Measurements from ENCODE around the gene ONECUT3. TPM values are rescaled to one million over a fixed set of nuclear protein-coding genes. Genes with fewer than 3 reads are reported as not detected.

Gene ONECUT3
- total RNA-seq, 3 donors from 2014 or later: not detected

DNA sequence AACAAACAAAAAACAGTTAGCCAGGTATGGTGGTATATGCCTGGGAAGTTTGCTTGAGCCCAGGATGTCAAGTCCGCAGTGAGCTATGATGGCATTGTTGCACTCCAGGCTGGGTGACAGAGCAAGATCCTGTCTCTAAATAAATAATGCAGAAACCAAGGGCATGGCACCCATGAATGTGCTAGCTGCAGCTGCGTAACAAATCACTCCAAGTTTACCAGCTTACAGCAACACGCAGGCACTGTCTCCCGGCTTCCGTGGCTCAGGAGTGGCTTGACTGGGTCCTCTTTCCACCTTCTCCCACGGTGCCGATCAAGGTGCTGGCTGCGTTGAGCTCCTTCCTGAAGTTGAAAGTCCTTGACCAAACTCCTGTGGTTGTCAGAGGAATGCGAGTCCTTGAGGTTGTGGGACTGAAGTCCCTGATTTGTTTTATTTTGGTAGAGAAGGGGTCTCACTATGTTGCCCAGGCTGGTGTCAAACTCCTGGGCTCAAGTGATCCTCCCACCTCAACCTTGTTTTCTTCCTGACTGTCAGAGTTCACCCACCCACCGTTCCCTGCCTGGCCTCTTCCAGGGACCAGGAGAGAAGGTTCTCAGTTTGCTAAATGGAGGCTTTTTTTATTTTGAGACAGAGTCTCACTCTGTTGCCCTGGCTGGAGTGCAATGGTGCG lies 13.2 kb upstream of the ONECUT3 start:
- Histone ChIP-seq H3K27me3 (peaks cover 9 to 80% of the 10 kb centered on the region in 2 donors), H3K9me3 (peaks cover 0 to 7% of the 10 kb centered on the region in 2 donors), H3K27ac (no peak overlapping the region), H3K36me3 (no peaks in the 10 kb centered on the region), H3K4me3 (no peak overlapping the region), H3K4me1 (no peaks in the 10 kb centered on the region)
- no peak for DNase-seq (ENCODE audit: low spot score in 2 of 2)
- intact Hi-C loops (cut with DNase I; ENCODE audit: low total_unique reads): no loop called here
- no peak for TF ChIP-seq POLR2AphosphoS5 (IDR thresholded peaks at IDR 0.05)
- TF ChIP-seq POLR2A (IDR thresholded peaks at IDR 0.05): no peak
- TF ChIP-seq, protein P1, sequence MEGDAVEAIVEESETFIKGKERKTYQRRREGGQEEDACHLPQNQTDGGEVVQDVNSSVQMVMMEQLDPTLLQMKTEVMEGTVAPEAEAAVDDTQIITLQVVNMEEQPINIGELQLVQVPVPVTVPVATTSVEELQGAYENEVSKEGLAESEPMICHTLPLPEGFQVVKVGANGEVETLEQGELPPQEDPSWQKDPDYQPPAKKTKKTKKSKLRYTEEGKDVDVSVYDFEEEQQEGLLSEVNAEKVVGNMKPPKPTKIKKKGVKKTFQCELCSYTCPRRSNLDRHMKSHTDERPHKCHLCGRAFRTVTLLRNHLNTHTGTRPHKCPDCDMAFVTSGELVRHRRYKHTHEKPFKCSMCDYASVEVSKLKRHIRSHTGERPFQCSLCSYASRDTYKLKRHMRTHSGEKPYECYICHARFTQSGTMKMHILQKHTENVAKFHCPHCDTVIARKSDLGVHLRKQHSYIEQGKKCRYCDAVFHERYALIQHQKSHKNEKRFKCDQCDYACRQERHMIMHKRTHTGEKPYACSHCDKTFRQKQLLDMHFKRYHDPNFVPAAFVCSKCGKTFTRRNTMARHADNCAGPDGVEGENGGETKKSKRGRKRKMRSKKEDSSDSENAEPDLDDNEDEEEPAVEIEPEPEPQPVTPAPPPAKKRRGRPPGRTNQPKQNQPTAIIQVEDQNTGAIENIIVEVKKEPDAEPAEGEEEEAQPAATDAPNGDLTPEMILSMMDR (IDR thresholded peaks at IDR 0.05): no peak

DNA sequence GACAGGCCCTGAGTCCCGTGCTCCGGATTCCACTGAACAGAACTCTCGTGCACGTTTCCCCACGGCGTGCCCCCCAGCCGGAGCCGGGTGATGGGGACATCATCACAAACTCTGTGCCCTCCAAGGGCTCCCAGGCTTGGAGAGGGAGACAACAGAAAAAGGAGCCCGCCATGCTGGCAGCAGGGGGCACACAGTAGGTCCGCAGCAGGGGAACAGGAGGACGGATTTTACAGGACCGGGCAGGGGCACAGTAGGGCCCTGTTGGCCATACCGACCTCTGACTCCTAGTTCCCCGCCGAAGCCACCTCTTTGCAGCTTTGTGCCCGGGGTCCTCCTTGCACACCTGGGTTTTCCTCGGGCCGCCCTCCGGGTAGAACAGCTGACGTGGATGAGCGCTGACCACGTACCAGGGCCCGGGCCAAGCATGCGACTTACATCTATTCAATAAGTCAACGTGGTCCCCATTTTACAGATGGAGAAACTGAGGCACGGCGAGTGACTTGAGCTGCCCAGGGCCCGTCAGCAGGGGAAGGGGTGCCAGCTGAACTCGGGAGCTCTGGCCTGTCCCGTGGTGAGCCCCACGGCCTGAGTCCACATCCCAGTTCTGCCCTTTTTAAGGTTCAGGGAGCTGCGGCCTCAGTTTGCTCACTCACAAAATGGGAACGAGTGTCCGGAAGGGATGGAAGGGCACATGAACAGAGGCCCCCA lies 10.2 kb upstream of the ONECUT3 start:
- Histone ChIP-seq H3K4me3 (no peak overlapping the region), H3K36me3 (no peaks in the 10 kb centered on the region), H3K27me3 (peaks cover 11 to 78% of the 10 kb centered on the region in 2 donors), H3K4me1 (no peaks in the 10 kb centered on the region), H3K9me3 (peaks cover 0 to 7% of the 10 kb centered on the region in 2 donors), H3K27ac (no peak overlapping the region)
- DNase-seq (ENCODE audit: low spot score in 2 of 2): no peak
- intact Hi-C loops (cut with DNase I; ENCODE audit: low total_unique reads): no loop called here
- no peak for TF ChIP-seq POLR2A (IDR thresholded peaks at IDR 0.05)
- TF ChIP-seq POLR2AphosphoS5 (IDR thresholded peaks at IDR 0.05): no peak
- TF ChIP-seq, protein P1 (IDR thresholded peaks at IDR 0.05): no peak

DNA sequence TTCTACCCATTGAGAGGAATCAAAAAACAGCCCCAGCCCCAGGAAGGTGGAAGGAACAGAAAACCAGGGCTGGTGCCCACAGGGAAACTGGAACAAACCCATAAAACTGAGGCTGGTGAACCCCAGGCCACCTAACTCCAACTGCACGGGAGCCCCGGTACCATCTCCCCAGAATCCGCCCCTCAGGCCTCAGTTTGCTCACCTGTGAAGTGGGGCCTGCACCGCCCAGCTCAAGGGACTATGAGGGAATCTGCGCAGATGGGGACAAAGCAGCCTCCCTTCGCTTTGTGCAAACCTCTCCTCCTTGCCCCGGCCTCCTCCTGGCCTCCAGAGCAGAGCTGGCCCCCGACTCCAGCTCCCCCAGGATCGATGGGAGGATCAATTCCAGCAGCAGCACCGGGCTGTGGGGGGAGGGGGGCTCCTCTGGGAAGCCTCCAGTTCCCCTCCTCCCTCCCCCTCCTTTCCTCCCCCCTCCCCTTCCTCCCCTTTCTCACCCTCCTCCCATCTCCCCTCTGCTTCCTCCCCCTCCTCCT lies 9.1 kb upstream of the ONECUT3 start:
- H3K9me3 ChIP-seq: peaks cover 0 to 7% of the 10 kb centered on the region in 2 donors
- intact Hi-C loops (cut with DNase I; ENCODE audit: low total_unique reads): no loop called here
- no peak overlapping the region for H3K4me3 ChIP-seq
- peaks cover 21 to 78% of the 10 kb centered on the region in 2 donors for H3K27me3 ChIP-seq
- peaks cover 0 to 6% of the 10 kb centered on the region in 2 donors for H3K4me1 ChIP-seq
- no peak for TF ChIP-seq POLR2A (IDR thresholded peaks at IDR 0.05)
- H3K36me3 ChIP-seq: no peaks in the 10 kb centered on the region
- no peak overlapping the region for H3K27ac ChIP-seq
- DNase-seq (ENCODE audit: low spot score in 2 of 2): no peak

DNA sequence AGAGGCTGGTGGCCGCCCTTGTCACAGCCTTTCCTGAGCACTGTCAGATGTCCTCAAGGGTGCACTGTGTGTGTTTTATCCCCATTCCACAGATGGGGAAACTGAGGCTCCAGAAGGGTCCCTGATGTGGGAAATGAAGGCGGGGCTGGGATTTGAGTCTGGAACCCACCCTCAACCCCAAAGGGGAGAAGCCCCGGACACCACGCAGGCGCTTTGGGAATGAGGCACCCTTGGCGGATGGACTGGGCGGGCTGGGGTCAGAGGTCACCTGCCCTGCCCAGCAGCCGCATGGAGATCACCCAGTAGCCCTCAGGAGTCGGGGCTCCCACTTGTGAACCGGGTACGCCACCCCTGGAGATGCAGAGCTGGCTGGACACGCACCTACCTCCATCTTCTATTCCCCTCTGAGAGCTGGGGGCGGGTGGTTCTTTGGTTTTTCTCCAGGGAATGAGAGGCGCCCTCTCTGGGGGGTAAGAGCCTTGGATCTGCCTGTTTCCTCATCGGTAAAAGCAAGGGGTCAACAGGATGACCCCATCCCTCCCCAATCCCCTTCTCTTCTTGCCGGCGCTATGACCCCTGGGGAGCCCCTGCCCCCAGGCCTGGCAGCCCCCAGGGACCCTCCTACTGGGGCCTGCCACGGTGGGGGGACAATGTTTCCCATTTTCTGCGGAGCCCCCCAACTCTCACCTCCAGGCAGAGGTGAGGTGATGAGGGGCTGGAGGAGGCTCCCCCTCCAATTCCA lies 8.3 kb upstream of the ONECUT3 start:
- intact Hi-C loops (cut with DNase I; ENCODE audit: low total_unique reads): no loop called here
- TF ChIP-seq POLR2A (IDR thresholded peaks at IDR 0.05) (no peak), POLR2AphosphoS5 (IDR thresholded peaks at IDR 0.05) (no peak)
- TF ChIP-seq, protein P1 (IDR thresholded peaks at IDR 0.05): no peak
- Histone ChIP-seq H3K27me3 (peaks cover 29 to 86% of the 10 kb centered on the region in 2 donors), H3K4me1 (peaks cover 6 to 8% of the 10 kb centered on the region in 2 donors), H3K36me3 (no peaks in the 10 kb centered on the region), H3K27ac (no peak overlapping the region), H3K9me3 (peaks cover 0 to 6% of the 10 kb centered on the region in 2 donors), H3K4me3 (no peak overlapping the region)
- DNase-seq (ENCODE audit: low spot score in 2 of 2): no peak

DNA sequence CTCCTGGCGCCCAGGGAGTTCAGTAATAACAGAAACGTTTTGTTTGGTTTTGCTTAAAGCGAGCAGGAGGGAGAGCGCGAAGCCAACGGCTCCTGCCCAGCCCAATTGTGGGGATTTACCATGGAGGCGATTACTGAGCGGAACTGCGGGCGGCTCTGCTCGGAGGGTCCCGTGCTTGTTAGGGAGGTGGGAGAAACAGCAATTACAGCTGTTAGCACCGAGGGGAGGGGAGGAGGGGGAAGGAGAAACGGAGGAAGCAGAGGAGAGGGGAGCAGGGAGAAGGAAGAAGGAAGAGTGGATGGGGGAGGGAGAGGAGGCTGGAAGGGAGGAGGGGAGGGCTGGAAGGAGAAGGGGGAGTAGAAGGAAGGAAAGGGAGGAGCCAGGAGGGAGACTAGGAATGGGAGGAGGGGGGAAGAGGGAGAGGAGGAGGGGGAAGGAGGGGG lies 7.7 kb upstream of the ONECUT3 start:
- H3K4me1 ChIP-seq: peaks cover 6 to 12% of the 10 kb centered on the region in 2 donors
- no peaks in the 10 kb centered on the region for H3K9me3 ChIP-seq
- no peaks in the 10 kb centered on the region for H3K36me3 ChIP-seq
- H3K27ac ChIP-seq: no peak overlapping the region
- DNase-seq (ENCODE audit: low spot score in 2 of 2): no peak
- H3K27me3 ChIP-seq: peaks cover 34 to 86% of the 10 kb centered on the region in 2 donors
- H3K4me3 ChIP-seq: no peak overlapping the region
- TF ChIP-seq, protein P1 (IDR thresholded peaks at IDR 0.05): no peak
- TF ChIP-seq POLR2A (IDR thresholded peaks at IDR 0.05) (no peak), POLR2AphosphoS5 (IDR thresholded peaks at IDR 0.05) (no peak)
- intact Hi-C loops (cut with DNase I; ENCODE audit: low total_unique reads): no loop called here

All from breast epithelium (tissue), 4 donors.